Measurements from ENCODE around the gene DPAGT1. TPM values are rescaled to one million over a fixed set of nuclear protein-coding genes. Genes with fewer than 3 reads are reported as not detected.

DPAGT1 gene
- total RNA-seq, 2 donors from 2014 or later = 26.7 to 62.6 TPM

DNA sequence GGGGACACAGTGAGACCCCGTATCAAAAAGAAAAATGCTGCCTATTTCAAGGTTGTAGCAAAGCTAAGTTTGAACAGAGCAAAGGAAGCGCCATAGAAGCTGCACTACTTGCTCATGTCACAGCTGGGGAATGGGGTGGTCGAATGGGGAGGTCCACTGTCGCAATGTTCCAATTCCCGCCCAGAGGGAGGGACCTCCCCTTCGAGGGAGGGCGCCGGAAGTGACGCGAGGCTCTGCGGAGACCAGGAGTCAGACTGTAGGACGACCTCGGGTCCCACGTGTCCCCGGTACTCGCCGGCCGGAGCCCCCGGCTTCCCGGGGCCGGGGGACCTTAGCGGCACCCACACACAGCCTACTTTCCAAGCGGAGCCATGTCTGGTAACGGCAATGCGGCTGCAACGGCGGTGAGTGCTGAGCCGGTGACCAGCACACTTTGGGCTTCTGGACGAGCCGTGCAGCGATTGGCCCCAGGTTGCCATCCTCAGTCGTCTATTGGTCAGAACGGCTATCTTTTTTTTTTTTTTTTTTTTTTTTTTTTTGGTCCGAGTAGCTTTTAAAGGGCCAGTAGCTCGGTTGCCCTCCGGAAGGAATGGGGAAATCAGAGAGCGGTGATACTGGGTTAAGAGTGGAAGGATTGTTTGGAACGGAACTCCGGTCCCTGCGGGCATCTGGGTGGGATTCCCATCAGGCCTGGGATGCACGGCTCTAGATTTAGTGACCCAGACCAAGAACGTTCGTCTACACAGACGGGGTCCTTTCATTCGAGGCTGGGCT lies 16.8 kb downstream of the DPAGT1 start, which contains the start of gene HMBS:
TSS of gene HMBS (plus strand) at position 219 of the 774 bp plus-strand sequence. CDS start at position 372, 153 bp downstream.
- no peaks in the 10 kb centered on the region for H3K27me3 ChIP-seq
- DNase-seq (peak; percentile 93 to 95 (median 94)), ATAC-seq (peak; percentile 97)
- H3K4me3 ChIP-seq = peak within 1 kb of the TSS; percentile 68 to 86
- 0% methylated on average over 27 to 45 of the region's 45 CpGs for WGBS, 2 donors
- peaks cover 0 to 20% of the 10 kb centered on the region in 2 donors for H3K36me3 ChIP-seq (replicated peaks in 1 of 2; ENCODE audit: insufficient read depth in 1 of 2, low read depth in 2 of 2)
- no peaks in the 10 kb centered on the region for H3K9me3 ChIP-seq
- peak within 1 kb of the TSS; percentile 72 to 95 (median 94) for H3K27ac ChIP-seq
- H3K4me1 ChIP-seq = peaks cover 22% of the 10 kb centered on the region
- intact Hi-C loops (cut with DNase I) = no loop called here
- TF ChIP-seq POLR2A (IDR thresholded peaks at IDR 0.05) = peak; percentile 45 to 82 (median 69)
- TF ChIP-seq, protein P1, sequence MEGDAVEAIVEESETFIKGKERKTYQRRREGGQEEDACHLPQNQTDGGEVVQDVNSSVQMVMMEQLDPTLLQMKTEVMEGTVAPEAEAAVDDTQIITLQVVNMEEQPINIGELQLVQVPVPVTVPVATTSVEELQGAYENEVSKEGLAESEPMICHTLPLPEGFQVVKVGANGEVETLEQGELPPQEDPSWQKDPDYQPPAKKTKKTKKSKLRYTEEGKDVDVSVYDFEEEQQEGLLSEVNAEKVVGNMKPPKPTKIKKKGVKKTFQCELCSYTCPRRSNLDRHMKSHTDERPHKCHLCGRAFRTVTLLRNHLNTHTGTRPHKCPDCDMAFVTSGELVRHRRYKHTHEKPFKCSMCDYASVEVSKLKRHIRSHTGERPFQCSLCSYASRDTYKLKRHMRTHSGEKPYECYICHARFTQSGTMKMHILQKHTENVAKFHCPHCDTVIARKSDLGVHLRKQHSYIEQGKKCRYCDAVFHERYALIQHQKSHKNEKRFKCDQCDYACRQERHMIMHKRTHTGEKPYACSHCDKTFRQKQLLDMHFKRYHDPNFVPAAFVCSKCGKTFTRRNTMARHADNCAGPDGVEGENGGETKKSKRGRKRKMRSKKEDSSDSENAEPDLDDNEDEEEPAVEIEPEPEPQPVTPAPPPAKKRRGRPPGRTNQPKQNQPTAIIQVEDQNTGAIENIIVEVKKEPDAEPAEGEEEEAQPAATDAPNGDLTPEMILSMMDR (IDR thresholded peaks at IDR 0.05) = no peak

DNA sequence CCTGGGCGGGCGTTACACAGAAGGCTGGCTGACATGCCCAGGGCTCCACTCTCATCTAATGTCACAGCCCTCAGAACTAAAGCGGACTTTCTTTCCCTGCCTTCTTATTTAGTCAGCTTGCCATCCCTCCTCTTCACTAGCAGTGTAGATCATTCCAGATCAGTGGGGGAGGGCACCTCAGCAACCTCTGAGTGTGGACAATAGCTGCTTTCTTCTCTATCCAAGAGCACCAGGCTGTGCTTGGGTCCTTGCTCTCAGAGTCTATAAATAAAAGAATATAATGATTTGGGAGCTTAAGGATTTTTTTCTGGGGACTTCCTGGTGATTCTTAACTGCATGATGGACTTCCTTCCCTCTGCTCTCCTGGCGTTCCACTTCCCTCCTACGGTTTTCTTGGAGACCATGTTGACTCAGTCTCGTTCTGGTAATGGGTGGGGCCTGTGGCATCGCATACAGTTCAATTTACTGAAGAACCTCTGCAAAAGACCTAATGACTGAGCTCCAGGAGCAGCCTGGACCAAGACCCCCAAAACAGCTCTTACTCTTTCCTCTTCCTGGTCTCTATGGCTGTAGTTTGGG lies 19.9 kb downstream of the DPAGT1 start:
- no peaks in the 10 kb centered on the region for H3K27me3 ChIP-seq
- DNase-seq = no peak
- no peaks in the 10 kb centered on the region for H3K9me3 ChIP-seq
- 71% methylated on average over 7 of the region's 7 CpGs for WGBS, 2 donors
- ATAC-seq = no peak
- intact Hi-C loops (cut with DNase I) = no loop called here
- peaks cover 14% of the 10 kb centered on the region for H3K4me1 ChIP-seq
- peaks cover 17 to 49% of the 10 kb centered on the region in 2 donors for H3K36me3 ChIP-seq (replicated peaks in 1 of 2; ENCODE audit: insufficient read depth in 1 of 2, low read depth in 2 of 2)
- peak overlapping the region in 1 of 4 donors; percentile 9 for H3K27ac ChIP-seq
- TF ChIP-seq, protein P1 (IDR thresholded peaks at IDR 0.05) = no peak
- no peak for TF ChIP-seq POLR2A (IDR thresholded peaks at IDR 0.05)
- no peak overlapping the region for H3K4me3 ChIP-seq

DNA sequence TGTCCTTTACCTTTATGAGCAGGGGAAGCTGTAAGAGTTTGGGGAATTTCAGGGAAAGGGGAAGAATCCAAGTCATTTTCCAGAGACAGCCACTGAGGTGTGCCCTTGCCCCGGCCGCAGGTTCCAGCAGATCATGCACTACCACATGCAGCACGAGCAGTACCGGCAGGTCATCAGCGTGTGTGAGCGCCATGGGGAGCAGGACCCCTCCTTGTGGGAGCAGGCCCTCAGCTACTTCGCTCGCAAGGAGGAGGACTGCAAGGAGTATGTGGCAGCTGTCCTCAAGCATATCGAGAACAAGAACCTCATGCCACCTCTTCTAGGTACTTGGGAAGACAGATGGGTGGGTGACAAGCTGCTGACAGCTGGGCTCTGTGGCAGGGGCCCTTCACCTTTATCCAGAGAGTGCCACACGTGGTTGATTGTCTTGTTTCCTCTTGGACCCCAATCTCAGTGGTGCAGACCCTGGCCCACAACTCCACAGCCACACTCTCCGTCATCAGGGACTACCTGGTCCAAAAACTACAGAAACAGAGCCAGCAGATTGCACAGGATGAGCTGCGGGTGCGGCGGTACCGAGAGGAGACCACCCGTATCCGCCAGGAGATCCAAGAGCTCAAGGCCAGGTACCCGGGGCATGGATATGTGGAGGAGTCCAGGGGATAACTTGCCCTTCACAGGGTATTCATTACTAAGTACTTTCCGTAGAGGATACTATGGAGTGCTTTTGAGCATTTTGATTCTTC lies 22.8 kb downstream of the DPAGT1 start:
- Histone ChIP-seq H3K27me3 (no peaks in the 10 kb centered on the region), H3K4me3 (no peak overlapping the region), H3K36me3 (replicated peaks in 1 of 2; ENCODE audit: insufficient read depth in 1 of 2, low read depth in 2 of 2) (peaks cover 19 to 60% of the 10 kb centered on the region in 2 donors), H3K27ac (no peak overlapping the region), H3K9me3 (no peaks in the 10 kb centered on the region), H3K4me1 (no peaks in the 10 kb centered on the region)
- TF ChIP-seq, protein P1 (IDR thresholded peaks at IDR 0.05) = no peak
- TF ChIP-seq POLR2A (IDR thresholded peaks at IDR 0.05) = no peak
- intact Hi-C loops (cut with DNase I) = no loop called here
- ATAC-seq = no peak
- WGBS, 2 donors = 90% methylated on average over 17 to 19 of the region's 19 CpGs
- DNase-seq = no peak

DNA sequence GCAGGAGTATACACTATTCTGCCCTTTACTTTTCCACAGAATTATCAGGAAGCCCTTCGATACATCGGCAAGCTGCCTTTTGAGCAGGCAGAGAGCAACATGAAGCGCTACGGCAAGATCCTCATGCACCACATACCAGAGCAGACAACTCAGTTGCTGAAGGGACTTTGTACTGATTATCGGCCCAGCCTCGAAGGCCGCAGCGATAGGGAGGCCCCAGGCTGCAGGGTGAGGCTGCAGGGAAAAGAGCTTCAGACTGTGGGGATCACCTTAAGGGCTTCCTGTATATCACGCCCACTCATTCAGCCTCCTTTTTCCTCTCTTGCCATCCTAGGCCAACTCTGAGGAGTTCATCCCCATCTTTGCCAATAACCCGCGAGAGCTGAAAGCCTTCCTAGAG lies 23.8 kb downstream of the DPAGT1 start:
- no peak for DNase-seq
- Histone ChIP-seq H3K9me3 (no peaks in the 10 kb centered on the region), H3K4me3 (no peak overlapping the region), H3K27me3 (no peaks in the 10 kb centered on the region), H3K27ac (no peak overlapping the region), H3K4me1 (no peaks in the 10 kb centered on the region), H3K36me3 (replicated peaks in 1 of 2; ENCODE audit: insufficient read depth in 1 of 2, low read depth in 2 of 2) (peaks cover 19 to 69% of the 10 kb centered on the region in 2 donors)
- no peak for ATAC-seq
- 89 to 94% methylated on average over 7 to 11 of the region's 11 CpGs for WGBS, 2 donors
- no peak for TF ChIP-seq POLR2A (IDR thresholded peaks at IDR 0.05)
- TF ChIP-seq, protein P1 (IDR thresholded peaks at IDR 0.05) = no peak
- intact Hi-C loops (cut with DNase I) = no loop called here
